ENCODE data around the gene PIGK.

Gene PIGK

DNA sequence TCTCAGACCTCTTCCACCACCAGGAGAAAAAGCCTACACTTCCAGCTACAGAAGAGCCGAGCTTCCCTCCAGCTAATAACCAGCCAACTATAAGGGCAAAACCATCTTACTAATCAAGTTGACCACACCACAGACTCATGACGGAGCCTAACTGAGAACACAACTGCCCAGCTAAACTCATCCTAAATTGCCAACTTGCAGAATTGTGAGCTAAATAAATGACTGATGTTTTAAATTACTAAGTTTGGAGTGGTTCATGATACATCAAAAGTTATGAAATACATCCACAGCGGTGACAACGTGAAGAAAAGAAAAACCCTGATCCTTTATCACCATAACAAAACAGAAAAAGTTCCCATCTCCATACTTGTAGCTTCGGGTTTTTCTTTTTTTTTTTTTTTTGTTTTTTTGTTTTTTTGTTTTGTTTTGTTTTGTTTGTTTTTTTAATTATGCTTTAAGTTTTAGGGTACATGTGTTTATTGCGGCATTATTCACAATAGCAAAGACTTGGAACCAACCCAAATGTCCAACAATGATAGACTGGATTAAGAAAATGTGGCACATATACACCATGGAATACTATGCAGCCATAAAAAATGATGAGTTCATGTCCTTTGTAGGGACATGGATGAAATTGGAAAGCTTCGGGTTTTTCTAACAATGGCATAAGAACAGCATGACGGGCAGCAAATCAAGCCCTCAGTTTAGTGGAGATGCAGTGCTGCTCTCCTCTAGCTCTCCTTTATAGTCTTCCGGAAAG lies 122.6 kb downstream of the PIGK start:
- DNase-seq (ENCODE audit: low read depth in 2 of 2), result no peak

DNA sequence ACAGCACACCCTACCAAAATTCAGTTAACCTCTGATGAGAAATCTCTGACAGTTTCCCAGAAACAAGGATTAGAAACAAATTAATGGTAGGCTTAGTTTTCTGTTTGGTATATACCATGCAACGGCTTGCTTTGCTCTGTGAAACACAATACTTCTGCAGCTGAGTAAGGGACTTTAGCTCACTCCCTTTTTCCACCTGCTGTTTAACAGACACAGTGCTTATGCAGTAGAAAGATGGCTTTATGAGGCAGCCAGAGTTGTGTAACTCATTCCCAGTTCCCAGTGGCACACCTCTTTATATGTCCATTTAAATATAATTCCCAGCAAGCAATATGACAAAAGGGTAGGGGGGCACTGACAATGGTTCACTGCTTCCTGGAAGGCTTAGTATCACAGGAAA lies 124.0 kb downstream of the PIGK start:
- no peak for DNase-seq (ENCODE audit: low read depth in 2 of 2)

GRCh38 chr1:77089756-77090155 lies 129.5 kb downstream of the PIGK start:
- DNase-seq (ENCODE audit: low read depth in 2 of 2), result no peak

GRCh38 chr1:77085109-77085508 lies 134.1 kb downstream of the PIGK start:
- DNase-seq (ENCODE audit: low read depth in 2 of 2), result no peak

- DNase-seq (ENCODE audit: low read depth in 2 of 2), result no peak
Observed at GRCh38 chr1:77084457-77084856, 134.8 kb downstream of the PIGK start.

GRCh38 chr1:77081834-77082233 lies 137.4 kb downstream of the PIGK start:
- no peak for DNase-seq (ENCODE audit: low read depth in 2 of 2)

DNA sequence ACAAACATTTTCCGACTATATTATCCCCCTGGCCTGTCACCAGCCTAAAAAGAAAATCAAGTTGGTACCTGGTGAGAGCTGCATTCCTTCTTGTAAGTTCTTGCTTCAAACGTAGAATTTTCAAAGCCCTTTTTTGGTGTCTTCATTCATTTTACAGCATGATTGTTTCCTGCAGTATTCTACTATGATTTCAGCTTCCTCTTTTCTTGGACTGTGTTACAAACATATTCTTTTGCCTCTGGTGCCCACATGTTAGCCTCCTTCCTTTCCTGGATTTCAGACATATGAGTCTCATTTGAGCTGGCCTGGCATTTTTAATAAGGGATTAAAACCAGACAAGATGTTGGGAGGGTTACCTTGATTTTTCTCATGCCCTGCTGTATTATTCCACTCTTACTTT lies 142.5 kb downstream of the PIGK start:
- no peak for DNase-seq (ENCODE audit: low read depth in 2 of 2)

GRCh38 chr1:77068013-77068412 lies 151.2 kb downstream of the PIGK start:
- no peak for DNase-seq (ENCODE audit: low read depth in 2 of 2)

DNA sequence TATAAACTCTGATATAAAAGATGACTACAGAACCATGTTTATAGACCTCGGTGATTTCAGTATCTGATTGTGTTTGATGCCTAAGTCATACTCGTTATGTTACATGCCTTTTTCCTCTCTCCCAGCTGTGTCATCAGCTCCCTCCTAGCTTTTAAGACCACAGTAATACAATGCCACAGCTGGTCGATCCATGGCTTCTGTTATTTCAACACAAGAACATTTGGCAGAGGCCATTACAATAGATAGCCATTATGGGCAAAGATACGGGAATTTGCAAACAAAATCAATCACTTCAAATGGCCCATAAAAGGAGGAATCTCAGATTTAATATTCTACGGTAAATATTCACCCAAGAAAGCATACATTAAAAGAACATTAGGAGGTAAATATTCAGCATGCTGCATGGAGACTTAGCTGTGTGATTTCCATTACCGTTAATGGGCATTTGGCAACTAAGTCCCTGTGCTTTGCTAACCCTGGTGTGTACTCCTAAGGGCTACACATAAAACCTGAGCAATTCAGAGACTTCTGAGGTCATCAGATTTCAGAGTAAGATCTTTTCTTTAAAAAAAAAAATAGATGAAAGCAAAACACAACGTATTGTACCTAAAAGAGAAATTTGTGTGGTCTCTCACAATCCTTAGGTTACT lies 153.4 kb downstream of the PIGK start:
- DNase-seq (ENCODE audit: low read depth in 2 of 2), result no peak

DNA sequence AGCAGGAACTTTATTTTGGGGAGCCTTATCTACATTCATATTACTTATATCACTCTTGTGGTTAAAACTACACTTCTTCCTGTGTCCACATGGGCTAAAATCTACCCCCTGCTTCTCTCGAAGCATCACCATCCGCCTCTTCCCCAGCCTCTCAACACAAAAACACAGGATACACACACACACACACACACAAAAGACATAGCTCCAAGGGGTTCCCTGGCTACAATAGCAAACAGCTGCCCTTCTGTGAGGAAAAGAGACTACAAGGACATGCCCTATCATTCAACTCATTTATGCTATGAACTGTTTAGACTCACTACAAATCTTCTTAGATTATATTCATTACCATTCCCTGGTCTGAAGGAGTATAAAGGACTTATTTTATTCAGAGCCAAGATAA lies 155.0 kb downstream of the PIGK start:
- DNase-seq (ENCODE audit: low read depth in 2 of 2), result no peak

DNA sequence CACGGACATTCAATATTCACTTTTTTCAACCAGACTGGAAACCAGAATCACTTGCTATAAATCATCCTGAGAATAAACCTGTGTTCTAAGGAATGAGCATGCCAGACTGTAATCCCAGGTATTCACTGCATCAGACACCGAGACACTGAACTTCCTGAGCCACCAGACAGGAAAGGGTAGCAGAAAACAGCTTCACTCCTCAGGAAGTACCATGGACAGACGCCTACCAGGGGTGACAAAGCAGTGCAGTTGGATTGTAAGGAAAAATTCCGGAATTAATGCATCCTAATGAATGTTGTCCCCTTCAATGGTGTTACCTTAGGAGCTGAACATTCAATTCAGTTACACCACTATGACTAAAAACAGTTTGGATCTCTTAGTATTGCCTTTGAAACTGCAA lies 156.1 kb downstream of the PIGK start:
- DNase-seq (ENCODE audit: low read depth in 2 of 2), result no peak

- DNase-seq (ENCODE audit: low read depth in 2 of 2), result no peak
Observed at GRCh38 chr1:77061162-77061561, 158.1 kb downstream of the PIGK start.

DNA sequence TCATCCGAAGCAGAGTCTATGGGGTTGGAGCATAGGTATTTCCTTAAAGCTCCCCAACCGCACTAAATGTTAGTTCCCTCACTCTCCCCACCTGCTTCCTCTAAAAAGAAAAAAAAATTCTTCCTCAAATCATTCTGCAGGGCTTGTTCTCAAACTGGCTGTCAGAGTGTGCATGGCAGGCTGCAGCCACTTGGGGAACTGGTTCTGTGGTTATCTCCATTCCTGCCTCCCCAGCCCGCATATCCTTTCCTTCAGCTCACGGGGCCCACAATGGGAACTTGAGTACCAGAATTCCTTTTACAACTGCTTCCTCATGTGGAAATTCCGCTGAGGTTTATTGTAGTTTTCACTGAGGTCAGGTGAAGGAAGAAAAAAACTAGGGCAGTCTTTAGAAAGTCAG lies 159.2 kb downstream of the PIGK start:
- no peak for DNase-seq (ENCODE audit: low read depth in 2 of 2)

- no peak for DNase-seq (ENCODE audit: low read depth in 2 of 2)
Observed at GRCh38 chr1:77057994-77058585, 161.1 kb downstream of the PIGK start.

- no peak for DNase-seq (ENCODE audit: low read depth in 2 of 2)
Observed at GRCh38 chr1:77056525-77056924, 162.7 kb downstream of the PIGK start.

DNA sequence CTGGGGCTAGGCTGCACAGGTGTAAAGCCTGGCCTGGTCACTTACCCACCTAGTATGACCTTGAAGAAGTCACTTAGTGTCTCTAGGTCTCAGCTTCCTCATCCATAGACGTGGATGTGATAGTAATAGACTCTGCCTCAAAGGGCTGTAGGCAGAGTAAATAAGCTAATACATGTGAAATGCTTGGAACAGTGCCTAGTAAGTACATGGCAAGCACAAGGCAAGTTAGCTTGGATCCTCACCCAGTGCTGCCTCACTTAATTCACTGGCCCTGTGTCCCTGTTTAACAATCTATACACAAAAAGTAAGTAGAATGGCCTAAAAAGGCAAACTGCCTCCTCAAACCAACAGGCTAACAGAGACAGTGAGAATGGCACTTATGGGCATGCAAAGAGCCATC lies 167.8 kb downstream of the PIGK start:
- DNase-seq (ENCODE audit: low read depth in 2 of 2), result no peak

DNA sequence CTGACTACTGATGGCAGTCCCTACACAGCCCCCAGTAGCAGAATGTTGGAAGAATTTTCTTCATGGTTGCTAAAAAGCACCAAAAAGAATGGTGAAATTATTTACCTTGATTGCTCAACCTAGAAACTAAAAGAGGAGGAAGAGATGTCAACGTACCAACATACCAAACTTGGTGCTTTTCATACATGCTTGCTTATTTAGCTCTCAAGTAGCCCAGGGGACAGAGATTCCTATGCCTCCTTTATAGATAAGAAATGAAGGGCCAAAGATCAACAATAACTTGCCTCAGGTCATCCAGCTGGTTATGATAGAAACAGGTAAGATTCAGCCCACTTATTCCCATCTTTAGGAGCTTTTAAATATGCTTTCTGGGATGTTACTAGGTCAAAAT lies 170.6 kb downstream of the PIGK start:
- DNase-seq (ENCODE audit: low read depth in 2 of 2), result no peak

GRCh38 chr1:77047978-77048614 lies 171.1 kb downstream of the PIGK start:
- DNase-seq (ENCODE audit: low read depth in 2 of 2), result no peak

GRCh38 chr1:77047575-77047974 lies 171.7 kb downstream of the PIGK start:
- no peak for DNase-seq (ENCODE audit: low read depth in 2 of 2)

DNA sequence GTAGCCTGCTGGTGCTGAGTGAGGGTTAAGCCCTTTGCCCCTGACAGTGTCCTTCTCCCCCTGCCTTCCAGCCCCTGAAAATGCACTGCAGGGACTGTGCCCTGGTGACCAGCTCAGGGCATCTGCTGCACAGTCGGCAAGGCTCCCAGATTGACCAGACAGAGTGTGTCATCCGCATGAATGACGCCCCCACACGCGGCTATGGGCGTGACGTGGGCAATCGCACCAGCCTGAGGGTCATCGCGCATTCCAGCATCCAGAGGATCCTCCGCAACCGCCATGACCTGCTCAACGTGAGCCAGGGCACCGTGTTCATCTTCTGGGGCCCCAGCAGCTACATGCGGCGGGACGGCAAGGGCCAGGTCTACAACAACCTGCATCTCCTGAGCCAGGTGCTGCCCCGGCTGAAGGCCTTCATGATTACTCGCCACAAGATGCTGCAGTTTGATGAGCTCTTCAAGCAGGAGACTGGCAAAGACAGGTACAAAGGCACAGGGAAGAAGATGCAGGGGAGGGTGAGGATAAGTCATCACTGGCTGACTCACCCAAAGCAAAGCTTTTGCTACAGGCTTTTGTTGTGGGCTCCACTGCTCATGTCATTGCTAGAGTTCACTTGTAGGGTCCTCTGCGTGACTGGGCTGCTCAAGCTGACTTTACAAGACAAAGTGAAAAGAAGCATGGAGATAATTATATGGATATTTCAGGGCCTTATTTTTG lies 174.9 kb downstream of the PIGK start:
- DNase-seq (ENCODE audit: low read depth in 2 of 2), result peak in 1 of 2 donors; percentile 1

GRCh38 chr1:77040826-77041225 lies 178.4 kb downstream of the PIGK start:
- no peak for DNase-seq (ENCODE audit: low read depth in 2 of 2)

DNA sequence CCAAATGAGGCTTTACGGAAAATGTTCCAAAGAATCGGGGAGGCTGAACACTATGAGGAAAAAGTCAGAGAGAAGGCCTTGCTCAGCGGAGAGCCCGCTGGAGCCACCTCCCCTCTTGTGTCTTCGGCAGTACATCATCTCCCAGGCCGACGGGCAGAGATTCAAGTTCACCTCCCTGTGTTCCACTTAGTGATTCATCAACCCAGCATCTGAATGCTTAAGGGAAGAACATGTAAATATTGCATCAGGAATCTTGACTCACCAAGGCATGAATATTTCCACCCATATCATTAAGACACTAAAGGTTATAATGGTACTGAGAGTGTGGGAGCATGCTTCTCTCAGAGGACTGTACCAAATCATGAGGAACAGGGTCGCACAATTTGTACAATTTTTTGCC lies 179.5 kb downstream of the PIGK start:
- DNase-seq (ENCODE audit: low read depth in 2 of 2), result no peak
